GM12878 (cell line): Measurements from ENCODE around the gene KRT7. TPM values are rescaled to one million over a fixed set of nuclear protein-coding genes. Genes with fewer than 3 reads are reported as not detected.

ENCODE experiments used
- ATAC-seq: fragments of 200-7000 bp; cut with Tn5 transposase; 3 replicates; pipeline ENCODE4 v1.9.1; 2020; ENCODE audit warnings: mild to moderate bottlenecking, moderate library complexity
- BruUV-seq: library from RNA; stranded (reverse); fragments of 400-500 nt; replicated peaks from 2 replicates; lab custom pipeline; 2021; lab: Mats Ljungman, UMichigan
- CTCF ChIA-PET: fragments of 300-600 bp; sonication (Branson Sonifier 250); formaldehyde crosslinking; extraction: SDS; loops from one replicate; lab custom pipeline; 2021; ENCODE audit warnings: inconsistent platforms; lab: Yijun Ruan, JAX
- POLR2A ChIA-PET: fragments of 350-600 bp; formaldehyde crosslinking; extraction: SDS; loops from one replicate; lab custom pipeline; 2021; ENCODE audit warnings: inconsistent platforms; lab: Charles Lee
- RAD21 ChIA-PET: fragments of 300-600 bp; sonication (Branson Sonifier 250); formaldehyde crosslinking; loops from one replicate; lab custom pipeline; 2023; ENCODE audit warnings: antibody characterized with exemption; ENCODE audit not compliant: unreplicated experiment; lab: Charles Lee
- SMC1A ChIA-PET: fragments of 300-600 bp; sonication (Branson Sonifier 250); formaldehyde crosslinking; loops from one replicate; lab custom pipeline; 2023; ENCODE audit not compliant: unreplicated experiment, uncharacterized antibody; lab: Charles Lee
- DNase-seq: peaks from one replicate; pipeline ENCODE4 v3.0.0-alpha.2; 2011; ENCODE audit warnings: low read depth, low spot score
- FAIRE-seq: peaks from 3 replicates; lab custom pipeline; 2011; peaks lifted over from hg19 to GRCh38; lab: Jason Lieb, UNC
- H2AFZ ChIP-seq: 2 replicates; pipeline ENCODE4 v1.6.0; 2011; ENCODE audit warnings: low read depth, low read length, control low read depth; ENCODE audit not compliant: control insufficient read depth
- H3K27ac ChIP-seq: 2 replicates; pipeline ENCODE4 v1.5.1; 2011; ENCODE audit warnings: control low read depth; ENCODE audit not compliant: control insufficient read depth, insufficient read depth
- H3K27me3 ChIP-seq, 2 experiments: replicated peaks in 1 of 2; 2 replicates each; pipeline versions ENCODE4 v1.6.0 to v1.6.1; 2011; ENCODE audit warnings: low read length in 1 of 2; ENCODE audit not compliant: control insufficient read depth in 2 of 2, insufficient read depth in 2 of 2
- H3K36me3 ChIP-seq, 2 experiments: 2 replicates each; pipeline ENCODE4 v1.5.1; 2011; ENCODE audit warnings: low read length in 1 of 2; ENCODE audit not compliant: control insufficient read depth in 2 of 2, insufficient read depth in 2 of 2
- H3K4me1 ChIP-seq: 2 replicates; pipeline ENCODE4 v1.6.1; 2011; ENCODE audit warnings: mild to moderate bottlenecking, low read length, moderate library complexity, mixed read lengths; ENCODE audit not compliant: control insufficient read depth, insufficient read depth
- H3K4me2 ChIP-seq: 2 replicates; pipeline ENCODE4 v1.6.0; 2011; ENCODE audit warnings: control low read depth; ENCODE audit not compliant: control insufficient read depth, insufficient read depth
- H3K4me3 ChIP-seq: fragments of 200-600 bp; sonication (generic); 2 replicates; pipeline ENCODE4 v1.5.1; 2016
- H3K79me2 ChIP-seq: 2 replicates; pipeline ENCODE4 v1.6.0; 2011; ENCODE audit warnings: low read length; ENCODE audit not compliant: control insufficient read depth, insufficient read depth
- H3K9ac ChIP-seq: 2 replicates; pipeline ENCODE4 v1.8.0; 2011; ENCODE audit warnings: low read length, control low read depth, mixed read lengths; ENCODE audit not compliant: control insufficient read depth, insufficient read depth
- H3K9me3 ChIP-seq: replicated peaks from 3 replicates; pipeline ENCODE4 v1.5.1; 2011; ENCODE audit warnings: mild to moderate bottlenecking, low read length; ENCODE audit not compliant: control insufficient read depth, insufficient read depth
- H4K20me1 ChIP-seq: 2 replicates; pipeline ENCODE4 v1.6.0; 2011; ENCODE audit not compliant: control insufficient read depth, insufficient read depth
- ATF3 ChIP-seq: IDR thresholded peaks from 2 replicates; pipeline ENCODE4 v1.6.1; 2011; ENCODE audit warnings: low read depth, mild to moderate bottlenecking, low read length, moderate library complexity, borderline replicate concordance; ENCODE audit errors: extremely low read depth
- ELK1 ChIP-seq: IDR thresholded peaks from 2 replicates; pipeline ENCODE4 v1.6.1; 2012; ENCODE audit warnings: low read depth, low read length, improper control_type of control experiment
- NFXL1 ChIP-seq: fragments of 450-650 bp; IDR thresholded peaks from 2 replicates; pipeline ENCODE4 v1.6.1; 2017; ENCODE audit warnings: antibody characterized with exemption, mild to moderate bottlenecking, borderline replicate concordance
- WGBS: methylation state at CpG from one replicate; pipeline ENCODE4 v1.1.6; 2016; ENCODE audit warnings: low lambda C conversion rate; ENCODE audit not compliant: insufficient replicate concordance, insufficient coverage; ENCODE audit errors: missing lambda C conversion rate; 5-methylcytosine and 5-hydroxymethylcytosine counted together
- in situ Hi-C: fragments of 300-500 bp; cut with MboI; formaldehyde crosslinking; loops from 9 replicates; pipeline ENCODE4 v1.14.3; 2018; ENCODE audit warnings: mixed read lengths
- intact Hi-C: fragments of 100-400 bp; cut with micrococcal nuclease; formaldehyde crosslinking; loops from one replicate; pipeline ENCODE4 v1.14.2; 2022; ENCODE audit not compliant: unreplicated experiment
- polyA plus RNA-seq, 11 experiments: library from polyadenylated mRNA; depleted of rRNA in 4 of 11; unstranded in 6 of 11; stranded (reverse) in 5 of 11; fragments of >200 nt; fragmentation: Nextera tagmentation in 4 of 11; fragmentation: Illumina TruSeq in 1 of 11; extraction: Ambion mirVana in 4 of 11; extraction: Trizol in 1 of 11; gene quantifications; 1 replicate in 1 of 11; 2 replicates in 10 of 11; pipeline versions ENCODE4 v1.2.1 to v1.2.3, GENCODE V29; 2011 to 2016; ENCODE audit warnings: inconsistent platforms in 2 of 11, missing spikeins in 2 of 11, low read depth in 1 of 11
- total RNA-seq, 4 experiments: library from RNA; depleted of rRNA in 3 of 4; stranded (reverse); fragments of >200 nt in 3 of 4; fragmentation: Illumina TruSeq in 1 of 4; extraction: Trizol in 1 of 4; gene quantifications; 2 replicates each; pipeline versions ENCODE4 v1.2.1 to v1.2.3, GENCODE V29; 2013 to 2021

The KRT7 gene
- total and polyA plus RNA-seq, 10 of the 15 experiments (the other 5 are each of a cell fraction or from before 2014, with no cell fraction given): 0.90 to 18.7 (median 4.8) TPM

- H2AFZ ChIP-seq: no peak overlapping the region
- ChIA-PET RAD21 (interaction anchor here (1.2 to 2.1 kb wide), 4 partner anchors 10 to 107 kb away, joined by 3 to 24 read pairs (median 6); no protein-coding TSS in a partner anchor), POLR2A (no interaction called here), SMC1A (interaction anchor here (0.5 to 2.4 kb wide), 6 partner anchors 9 to 71 kb away, joined by 3 to 13 read pairs (median 4); no protein-coding TSS in a partner anchor), CTCF (interaction anchor here (0.7 to 8.6 kb wide), 32 partner anchors 8 to 363 kb away, joined by 3 to 84 read pairs (median 5); partner anchors contain the start of gene KRT86)
- H4K20me1 ChIP-seq: no peaks in the 10 kb centered on the region
- intact Hi-C loops: no loop called here
- in situ Hi-C loops: no loop called here
- H3K79me2 ChIP-seq: no peaks in the 10 kb centered on the region
- ATAC-seq: no peak
- TF ChIP-seq ELK1 (no peak), ATF3 (no peak), NFXL1 (no peak)
- no peak overlapping the region for H3K27ac ChIP-seq
- 0% methylated on average over 4 of the region's 4 CpGs for WGBS
- FAIRE-seq: no peak
- no peak overlapping the region for H3K9ac ChIP-seq
- no peaks in the 10 kb centered on the region; a peak in 1 of 4 replicates for H3K27me3 ChIP-seq
- no TSS peak for BruUV-seq
- H3K36me3 ChIP-seq: no peaks in the 10 kb centered on the region
- no peak overlapping the region for H3K4me2 ChIP-seq
- DNase-seq: no peak
- no peak overlapping the region for H3K4me3 ChIP-seq
- no peaks in the 10 kb centered on the region for H3K9me3 ChIP-seq
- H3K4me1 ChIP-seq: peaks cover 6% of the 10 kb centered on the region; the same call in 1 of the 2 replicates
Observed at GRCh38 chr12:52221070-52221781, 11.8 kb upstream of the KRT7 start.
